Activated CD4-positive, alpha-beta T cell treated with anti-CD3 and anti-CD28 coated beads for 1 hour (primary cell): ENCODE results near the gene HBP1.
"Not testable (repeated sequence)": the region's sequence is repeated elsewhere in the genome, so short reads cannot be mapped to it uniquely, and the experiment has no call there.

ENCODE experiments used
- DNase-seq: peaks from one replicate; pipeline ENCODE4 v3.0.0-alpha.2; 2020

Gene HBP1

GRCh38 chr7:107187774-107188173 lies 19.0 kb downstream of the HBP1 start:
- no peak for DNase-seq

DNA sequence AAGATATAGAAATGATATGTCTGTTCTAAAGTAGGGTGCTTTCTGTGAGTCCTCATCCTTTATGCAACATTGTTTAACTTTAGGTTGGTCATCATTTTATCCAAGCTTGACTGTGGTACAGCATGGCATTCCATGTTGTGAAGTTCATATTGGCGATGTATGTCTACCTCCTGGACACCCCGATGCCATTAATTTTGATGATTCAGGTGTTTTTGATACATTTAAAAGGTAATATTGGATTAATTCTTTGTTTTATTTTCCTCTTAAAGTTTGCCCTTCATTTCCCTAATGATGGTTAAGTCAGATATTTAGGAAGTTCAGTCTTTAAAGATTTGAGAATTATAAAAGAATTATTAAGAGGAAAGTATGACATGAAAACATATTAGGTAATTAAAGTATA lies 21.3 kb downstream of the HBP1 start:
- no peak for DNase-seq

GRCh38 chr7:107194052-107194451 lies 25.2 kb downstream of the HBP1 start:
- no peak for DNase-seq

GRCh38 chr7:107196834-107197610 lies 28.2 kb downstream of the HBP1 start:
- no peak for DNase-seq

DNA sequence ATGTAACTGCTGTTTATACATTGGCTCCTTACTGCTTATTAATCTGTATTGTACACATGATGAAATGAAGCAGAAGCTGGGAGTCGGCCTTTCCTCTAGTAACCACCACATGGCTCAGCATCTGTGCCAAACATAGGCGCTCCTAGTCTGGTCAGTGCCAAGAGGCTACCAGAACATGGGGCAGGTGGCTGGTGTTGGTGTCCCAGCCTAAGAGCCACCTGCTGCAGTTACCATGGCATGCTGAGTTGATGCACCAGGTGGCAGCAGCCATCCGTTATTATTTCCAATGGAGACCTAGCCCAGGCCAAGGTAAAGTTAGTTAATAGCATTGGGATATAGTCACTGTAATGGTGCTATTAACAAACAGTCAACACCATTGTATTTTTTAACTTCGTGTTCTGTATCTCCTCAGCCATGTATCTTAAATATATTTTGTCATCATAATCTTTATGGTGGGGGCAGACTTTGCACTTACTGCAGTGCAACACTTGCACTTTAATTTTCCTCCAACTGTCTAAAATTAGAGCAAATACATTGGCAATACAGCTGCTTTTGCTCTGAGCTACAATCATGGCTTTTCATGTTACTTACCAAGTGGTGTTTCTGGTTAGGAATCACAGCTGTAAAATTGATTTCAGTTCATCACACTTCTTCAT lies 33.1 kb downstream of the HBP1 start:
- no peak for DNase-seq

- DNase-seq: no peak
Observed at GRCh38 chr7:107203607-107204006, 34.8 kb downstream of the HBP1 start.

DNA sequence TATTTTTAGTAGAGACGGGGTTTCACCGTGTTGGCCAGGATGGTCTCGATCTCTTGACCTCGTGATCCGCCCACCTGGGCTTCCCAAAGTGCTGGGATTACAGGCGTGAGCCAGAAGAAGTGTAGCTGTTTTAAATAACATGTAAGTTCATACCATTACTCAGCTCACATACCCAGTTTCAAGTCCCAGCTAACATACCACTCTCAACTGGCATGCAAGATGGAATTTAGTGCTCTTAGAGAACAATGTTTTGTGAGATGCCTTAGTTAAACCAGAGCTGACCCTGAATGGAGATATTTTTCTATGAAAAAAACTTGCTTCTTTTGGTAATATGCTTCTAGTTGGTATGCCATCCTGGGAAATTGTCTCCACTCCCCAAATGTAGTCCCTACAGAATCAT lies 37.3 kb downstream of the HBP1 start:
- DNase-seq: no peak

GRCh38 chr7:107206706-107207105 lies 37.9 kb downstream of the HBP1 start:
- DNase-seq: no peak

DNA sequence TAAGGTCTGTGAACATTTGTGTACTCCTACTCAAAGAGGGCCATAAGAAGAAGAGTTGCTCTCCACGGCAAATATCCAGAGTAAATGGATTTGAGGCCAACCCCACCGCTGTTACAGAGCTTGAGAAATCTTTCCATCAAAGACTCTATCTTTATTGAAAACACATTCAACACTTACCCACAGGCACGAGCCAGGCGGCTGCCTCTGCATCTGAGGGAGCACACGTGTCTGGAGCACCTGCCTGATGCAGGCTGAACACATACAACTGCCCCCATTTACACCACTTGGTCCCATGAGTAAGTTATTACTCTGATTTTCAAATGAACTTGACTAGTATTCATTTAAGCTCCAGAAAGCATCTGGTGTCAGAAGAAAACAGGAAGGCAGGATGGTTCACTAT lies 38.7 kb downstream of the HBP1 start:
- DNase-seq: no peak

GRCh38 chr7:107208024-107208521 lies 39.3 kb downstream of the HBP1 start:
- DNase-seq: no peak

- no peak for DNase-seq
Observed at GRCh38 chr7:107208563-107208962, 39.8 kb downstream of the HBP1 start.

DNA sequence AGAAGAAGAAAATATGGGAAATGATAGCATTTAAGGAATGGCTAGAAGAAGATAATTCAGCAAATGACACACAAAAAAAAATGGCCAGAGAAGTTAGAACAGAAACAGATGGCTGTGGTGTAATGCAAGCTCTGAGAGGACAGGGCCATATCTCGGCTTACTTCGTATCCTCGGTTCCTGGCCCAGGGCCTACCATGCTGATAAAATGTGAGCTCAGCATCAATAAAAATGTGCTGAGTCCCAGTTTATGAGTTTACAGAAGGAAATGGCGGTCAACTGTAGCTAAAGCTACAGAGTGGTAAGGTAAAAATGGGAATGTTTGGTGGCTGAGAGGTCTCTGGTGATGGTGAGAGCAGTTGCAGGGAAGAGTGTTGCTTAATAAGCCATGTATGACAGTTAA lies 40.8 kb downstream of the HBP1 start:
- no peak for DNase-seq

- DNase-seq: no peak
Observed at GRCh38 chr7:107210400-107210799, 41.6 kb downstream of the HBP1 start.

DNA sequence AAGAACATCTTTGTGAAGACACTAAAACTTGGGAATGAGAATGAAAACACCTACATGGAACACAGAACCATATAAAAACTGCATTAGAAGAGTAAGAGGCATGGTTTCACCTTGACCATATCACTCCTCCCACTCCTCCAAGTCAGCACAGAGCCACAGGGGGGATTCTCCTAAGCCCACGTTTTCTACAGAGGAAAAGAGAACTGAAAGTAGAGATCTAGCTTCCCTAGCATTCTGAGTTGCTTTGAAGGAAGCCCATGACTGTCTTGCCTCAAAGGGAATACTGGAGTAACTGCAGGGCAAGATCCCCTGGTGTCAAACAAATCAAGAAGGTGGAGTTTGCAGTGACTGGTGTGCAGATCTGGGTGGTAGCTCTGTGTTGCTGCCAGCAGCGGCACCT lies 43.9 kb downstream of the HBP1 start:
- DNase-seq: no peak

- no peak for DNase-seq
Observed at GRCh38 chr7:107213193-107213788, 44.5 kb downstream of the HBP1 start.

- no peak for DNase-seq
Observed at GRCh38 chr7:107213945-107214344, 45.1 kb downstream of the HBP1 start.

DNA sequence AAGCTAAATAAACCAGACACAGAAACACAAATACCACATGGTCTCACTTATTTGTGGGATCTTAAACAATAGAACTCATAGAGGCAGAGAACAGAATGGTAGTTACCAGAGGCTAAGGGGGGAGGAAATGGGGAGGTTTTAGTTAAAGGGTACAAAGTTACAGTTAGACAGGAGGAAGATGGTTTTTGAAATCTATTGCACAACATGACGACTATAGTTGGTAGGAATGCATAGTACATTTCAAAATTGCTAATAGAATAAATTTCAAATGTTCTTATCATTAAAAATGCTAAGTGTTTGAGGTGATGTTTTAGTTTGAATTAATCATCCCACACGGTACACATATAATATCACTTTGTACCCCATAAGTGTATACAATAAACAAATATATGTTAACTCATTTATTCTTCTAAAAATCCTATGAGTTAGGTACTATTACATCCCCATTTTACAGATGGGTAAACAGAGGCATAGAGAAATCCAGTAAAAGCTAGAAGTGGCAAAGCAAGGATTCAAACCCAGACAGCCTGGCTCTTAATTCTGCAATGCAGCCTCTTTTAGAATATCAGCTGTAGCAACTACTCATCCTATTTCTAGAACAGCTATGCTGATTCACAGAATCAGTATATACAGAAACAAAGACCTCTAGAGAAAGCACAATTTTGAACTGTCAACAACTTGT lies 50.9 kb downstream of the HBP1 start:
- DNase-seq: no peak

GRCh38 chr7:107220356-107220755 lies 51.6 kb downstream of the HBP1 start:
- DNase-seq: no peak

- DNase-seq: not testable (repeated sequence)
Observed at GRCh38 chr7:107220806-107221205, 52.0 kb downstream of the HBP1 start.

GRCh38 chr7:107224374-107225223 lies 55.8 kb downstream of the HBP1 start:
- DNase-seq: no peak

DNA sequence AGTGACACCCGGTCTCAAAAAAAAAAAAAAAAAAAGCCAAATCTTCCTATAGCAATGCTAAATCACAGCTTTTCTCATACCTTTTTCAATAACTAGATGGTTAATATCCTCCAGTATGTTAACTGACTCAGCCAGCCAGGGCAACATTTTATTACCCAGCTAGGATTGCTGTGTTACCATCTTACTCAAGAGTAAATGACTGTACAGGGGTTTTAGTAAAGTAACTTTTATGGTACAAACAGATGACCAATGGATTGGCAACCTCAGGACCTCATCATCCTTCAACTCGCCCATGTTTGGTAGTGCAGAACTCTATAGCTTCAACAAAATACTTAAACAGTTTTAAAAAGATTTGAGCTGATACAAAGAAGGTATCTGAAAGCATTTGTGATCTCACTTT lies 59.5 kb downstream of the HBP1 start:
- DNase-seq: no peak

DNA sequence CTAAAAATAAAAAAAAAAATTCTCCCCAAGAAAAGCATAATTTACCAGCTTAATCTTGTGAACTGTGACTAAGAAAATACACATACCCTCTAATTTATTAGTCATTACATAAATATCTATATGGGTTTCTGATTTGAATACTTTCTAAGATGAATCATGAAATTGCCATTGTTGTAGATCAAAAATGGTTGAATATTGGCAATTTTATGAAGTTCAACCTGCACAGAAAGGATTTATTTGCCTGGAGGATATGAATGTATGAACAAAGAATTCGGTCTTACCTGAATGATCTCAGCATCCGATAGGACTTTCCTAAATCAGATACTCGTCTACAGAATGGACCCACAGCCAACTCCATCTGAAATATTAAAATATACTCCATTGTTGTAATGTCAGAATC lies 61.5 kb downstream of the HBP1 start:
- no peak for DNase-seq
